GM23338 (cell line): Measurements from ENCODE around the gene WSCD1. TPM values are rescaled to one million over a fixed set of nuclear protein-coding genes. Genes with fewer than 3 reads are reported as not detected.

ENCODE experiments used
- ATAC-seq: fragments of 200-7000 bp; cut with Tn5 transposase; 3 replicates; pipeline ENCODE4 v1.9.1; 2020
- DNase-seq: peaks from one replicate; pipeline ENCODE4 v3.0.0-alpha.2; 2015; ENCODE audit warnings: low spot score
- H2AFZ ChIP-seq: fragments of 200-600 bp; sonication (generic); 2 replicates; pipeline ENCODE4 v1.8.0; 2016; ENCODE audit warnings: antibody characterized with exemption, mild to moderate bottlenecking, moderate library complexity
- H3F3A ChIP-seq: fragments of 200-600 bp; sonication (generic); replicated peaks from 2 replicates; pipeline ENCODE4 v1.8.0; 2017; ENCODE audit warnings: antibody characterized with exemption, mixed run types, low read depth
- H3K27ac ChIP-seq: fragments of 200-600 bp; sonication (generic); 2 replicates; pipeline ENCODE4 v1.6.1; 2016; ENCODE audit warnings: low read depth
- H3K27me3 ChIP-seq: fragments of 200-600 bp; sonication (generic); 2 replicates; pipeline ENCODE4 v1.8.0; 2016; ENCODE audit warnings: mild to moderate bottlenecking, mixed run types, moderate library complexity; ENCODE audit not compliant: insufficient read depth
- H3K36me3 ChIP-seq: fragments of 200-600 bp; sonication (generic); 2 replicates; pipeline ENCODE4 v1.8.0; 2016; ENCODE audit warnings: mild to moderate bottlenecking; ENCODE audit not compliant: insufficient read depth
- H3K4me1 ChIP-seq: fragments of 200-600 bp; sonication (generic); 2 replicates; pipeline ENCODE4 v1.8.0; 2016; ENCODE audit warnings: mild to moderate bottlenecking, moderate library complexity; ENCODE audit not compliant: insufficient read depth
- H3K4me2 ChIP-seq: fragments of 200-600 bp; sonication (generic); 2 replicates; pipeline ENCODE4 v1.7.1; 2017; ENCODE audit warnings: mixed run types
- H3K4me3 ChIP-seq: fragments of 200-600 bp; sonication (generic); 2 replicates; pipeline ENCODE4 v1.6.1; 2016; ENCODE audit warnings: mixed run types
- H3K79me2 ChIP-seq: fragments of 200-600 bp; sonication (generic); replicated peaks from 2 replicates; pipeline ENCODE4 v1.8.0; 2017; ENCODE audit warnings: mild to moderate bottlenecking; ENCODE audit not compliant: insufficient read depth
- H3K9me2 ChIP-seq: fragments of 200-600 bp; sonication (generic); 2 replicates; pipeline ENCODE4 v1.8.0; 2017; ENCODE audit not compliant: insufficient read depth
- H4K20me1 ChIP-seq: fragments of 200-600 bp; sonication (generic); replicated peaks from 2 replicates; pipeline ENCODE4 v1.8.0; 2017; ENCODE audit warnings: mild to moderate bottlenecking; ENCODE audit not compliant: insufficient read depth
- H3K27ac Mint-ChIP-seq: 2 replicates; pipeline ENCODE4 v1.8.0; 2020; ENCODE audit warnings: inconsistent platforms, mild to moderate bottlenecking, moderate library complexity, mixed read lengths
- H3K27me3 Mint-ChIP-seq: 3 replicates; pipeline ENCODE4 v1.8.0; 2022; ENCODE audit warnings: low read depth, mild to moderate bottlenecking, moderate library complexity, mixed read lengths, inconsistent platforms; ENCODE audit not compliant: insufficient read depth, poor library complexity
- H3K36me3 Mint-ChIP-seq: 3 replicates; pipeline ENCODE4 v1.8.0; 2021; ENCODE audit warnings: low read depth, mild to moderate bottlenecking, inconsistent platforms, moderate library complexity, mixed read lengths
- H3K4me1 Mint-ChIP-seq: 3 replicates; pipeline ENCODE4 v1.8.0; 2020; ENCODE audit warnings: mild to moderate bottlenecking, inconsistent platforms, mixed read lengths
- H3K4me3 Mint-ChIP-seq: 3 replicates; pipeline ENCODE4 v1.8.0; 2021; ENCODE audit warnings: moderate library complexity, mild to moderate bottlenecking, inconsistent platforms, mixed read lengths
- H3K9me3 Mint-ChIP-seq: 3 replicates; pipeline ENCODE4 v1.8.0; 2020; ENCODE audit warnings: moderate library complexity, mild to moderate bottlenecking, inconsistent platforms, mixed read lengths
- CREB1 ChIP-seq: fragments of 250-450 bp; sonication (Bioruptor Pico); IDR thresholded peaks from 2 replicates; pipeline ENCODE4 v1.5.0; 2020; ENCODE audit warnings: low read depth, mild to moderate bottlenecking, moderate library complexity
- ETS1 ChIP-seq: IDR thresholded peaks from 2 replicates; pipeline ENCODE4 v1.6.1; 2016; ENCODE audit warnings: antibody characterized with exemption
- NANOG ChIP-seq: IDR thresholded peaks from 2 replicates; pipeline ENCODE4 v1.6.1; 2016; ENCODE audit warnings: antibody characterized with exemption, borderline replicate concordance
- POLR2AphosphoS5 ChIP-seq: IDR thresholded peaks from 2 replicates; pipeline ENCODE4 v1.6.1; 2016; ENCODE audit warnings: antibody characterized with exemption, low read depth
- REST ChIP-seq: IDR thresholded peaks from one replicate; pipeline ENCODE4 v1.6.1; 2018; ENCODE audit warnings: antibody characterized with exemption; ENCODE audit not compliant: unreplicated experiment
- STAT1 ChIP-seq: IDR thresholded peaks from one replicate; pipeline ENCODE4 v1.6.1; 2016; ENCODE audit warnings: antibody characterized with exemption; ENCODE audit not compliant: unreplicated experiment
- ZNF114 ChIP-seq: fragments of 250-450 bp; sonication (Bioruptor Pico); IDR thresholded peaks from 2 replicates; pipeline ENCODE4 v1.5.0; 2020; ENCODE audit warnings: mild to moderate bottlenecking, moderate library complexity
- ZNF462 ChIP-seq: fragments of 250-450 bp; sonication (Bioruptor Pico); IDR thresholded peaks from 2 replicates; pipeline ENCODE4 v1.5.0; 2020; ENCODE audit warnings: mild to moderate bottlenecking, moderate library complexity
- polyA plus RNA-seq: library from polyadenylated mRNA; unstranded; fragments of >200 nt; fragmentation: Nextera tagmentation; extraction: Ambion mirVana; gene quantifications from 2 replicates; pipeline ENCODE4 v1.2.1, GENCODE V29; 2016
- total RNA-seq: library from RNA; depleted of rRNA; stranded (reverse); fragments of >200 nt; shearing (Covaris generic); gene quantifications from 2 replicates; pipeline ENCODE4 v1.2.3, GENCODE V29; 2014

The WSCD1 gene
- total and polyA plus RNA-seq, 2 experiments from 2014 or later = 6.1 to 38.9 TPM

GRCh38 chr17:6064868-6065267 lies 5.3 kb upstream of the WSCD1 start:
- no peak overlapping the region for H3K4me3 Mint-ChIP-seq
- no peaks in the 10 kb centered on the region for H3K9me2 ChIP-seq
- H3K4me3 ChIP-seq = no peak overlapping the region
- peaks cover 14% of the 10 kb centered on the region for H3K27me3 ChIP-seq
- H3K79me2 ChIP-seq = no peaks in the 10 kb centered on the region
- ATAC-seq (no peak), DNase-seq (no peak)
- H3K9me3 Mint-ChIP-seq = peaks cover 1% of the 10 kb centered on the region; the same call in 2 of the 3 replicates
- H3K4me1 Mint-ChIP-seq = peaks cover 12% of the 10 kb centered on the region
- H3K4me2 ChIP-seq = no peak overlapping the region
- no peaks in the 10 kb centered on the region; the same call in 1 of the 2 replicates for H3K4me1 ChIP-seq
- H3K27ac Mint-ChIP-seq = no peak overlapping the region
- H4K20me1 ChIP-seq = no peaks in the 10 kb centered on the region
- H3K36me3 ChIP-seq = no peaks in the 10 kb centered on the region
- no peak for TF ChIP-seq REST
- no peak for TF ChIP-seq STAT1
- no peak for TF ChIP-seq ETS1
- TF ChIP-seq NANOG = no peak
- TF ChIP-seq CREB1 (CRISPR knock-in tag) = no peak
- H3F3A ChIP-seq = no peaks in the 10 kb centered on the region
- H3K27me3 Mint-ChIP-seq = peaks cover 21% of the 10 kb centered on the region
- no peaks in the 10 kb centered on the region; the same call in 2 of the 3 replicates for H3K36me3 Mint-ChIP-seq
- H3K27ac ChIP-seq = no peak overlapping the region
- H2AFZ ChIP-seq = no peak overlapping the region

- ATAC-seq (no peak), DNase-seq (no peak)
- Mint-ChIP-seq H3K27me3 (peaks cover 22% of the 10 kb centered on the region), H3K27ac (no peak overlapping the region), H3K4me1 (peaks cover 13% of the 10 kb centered on the region), H3K36me3 (no peaks in the 10 kb centered on the region; the same call in 2 of the 3 replicates), H3K9me3 (peaks cover 2% of the 10 kb centered on the region; the same call in 2 of the 3 replicates), H3K4me3 (no peak overlapping the region)
- Histone ChIP-seq H4K20me1 (no peaks in the 10 kb centered on the region), H3K4me1 (no peaks in the 10 kb centered on the region; the same call in 1 of the 2 replicates), H2AFZ (no peak overlapping the region), H3K36me3 (no peaks in the 10 kb centered on the region), H3K4me3 (no peak overlapping the region), H3K27me3 (peaks cover 15% of the 10 kb centered on the region), H3K79me2 (no peaks in the 10 kb centered on the region), H3K27ac (no peak overlapping the region), H3K4me2 (no peak overlapping the region), H3K9me2 (no peaks in the 10 kb centered on the region), H3F3A (no peaks in the 10 kb centered on the region)
- TF ChIP-seq ZNF462 (CRISPR knock-in tag) = no peak
- TF ChIP-seq POLR2AphosphoS5 = no peak
- no peak for TF ChIP-seq NANOG
- TF ChIP-seq ZNF114 (CRISPR knock-in tag) = no peak
These were observed 4.8 kb upstream of the WSCD1 start for GRCh38 chr17:6065351-6065750.
